HL-60/S4 treated with retinoic acid at 250 ng/mL for 4 days and 3 days (cell line): ENCODE results near the gene CD84.
"Not testable (repeated sequence)": the region's sequence is repeated elsewhere in the genome, so short reads cannot be mapped to it uniquely, and the experiment has no call there.

ENCODE experiments used
- in situ Hi-C: fragments of 300-500 bp; cut with MboI; formaldehyde crosslinking; loops from 2 replicates; pipeline ENCODE4 v1.7.0; 2022; ENCODE audit warnings: low sequenced_read_pairs

CD84 gene

DNA sequence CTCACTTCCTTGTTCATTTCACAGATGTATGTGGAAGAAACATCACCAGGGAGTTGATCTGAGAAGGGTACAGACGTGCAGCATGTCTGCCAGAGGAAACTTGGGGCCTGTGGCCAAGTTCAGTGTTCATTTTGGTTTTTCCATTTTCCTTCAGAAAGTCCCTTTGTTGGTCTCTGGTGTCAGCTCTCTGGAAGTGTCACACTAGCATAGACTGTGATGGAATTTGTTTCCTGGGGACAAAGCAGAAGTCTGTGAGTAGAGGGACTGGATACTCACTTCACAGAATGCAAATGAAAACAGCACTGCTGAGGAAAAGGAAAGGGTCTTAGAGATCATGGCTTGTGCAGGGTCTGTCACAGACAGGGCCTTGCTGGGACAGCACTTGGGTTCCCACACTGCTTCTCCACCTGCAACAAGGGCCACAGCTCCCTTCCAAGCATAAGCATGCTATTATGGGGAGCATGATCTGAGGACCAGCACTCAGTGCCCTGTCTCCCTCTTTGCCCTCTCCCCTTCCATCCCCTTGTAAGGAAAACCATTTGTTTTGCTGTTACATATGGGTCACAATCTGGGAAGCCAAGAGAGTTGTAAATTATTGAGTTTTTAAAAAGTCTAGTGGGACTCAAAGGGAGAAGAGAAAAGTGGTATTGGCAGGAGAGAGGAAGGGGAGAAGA lies 31.4 kb upstream of the CD84 start:
- in situ Hi-C loops = no loop called here

DNA sequence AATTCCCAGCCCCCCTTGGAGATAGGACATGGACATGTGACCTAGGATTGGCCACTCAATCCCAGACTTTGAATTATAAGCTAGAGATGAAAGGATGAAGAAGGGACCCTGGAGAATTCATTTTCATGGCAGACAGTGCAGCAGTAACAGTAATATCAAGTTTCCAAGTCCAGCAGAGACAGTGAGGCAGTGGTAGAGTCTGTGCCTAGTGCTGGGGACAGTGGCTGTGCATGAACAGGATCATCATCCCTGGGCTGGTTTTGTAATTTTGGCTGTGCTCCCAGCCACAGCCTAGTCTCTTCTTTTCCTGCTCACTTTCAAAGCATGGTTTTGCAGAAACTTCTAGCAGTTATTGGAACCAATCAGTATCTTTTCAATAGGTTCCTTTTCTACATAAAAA lies 29.6 kb upstream of the CD84 start:
- in situ Hi-C loops = loop anchor here (10.0 kb wide), 2 partner anchors 64 to 184 kb away; no protein-coding TSS in a partner anchor

DNA sequence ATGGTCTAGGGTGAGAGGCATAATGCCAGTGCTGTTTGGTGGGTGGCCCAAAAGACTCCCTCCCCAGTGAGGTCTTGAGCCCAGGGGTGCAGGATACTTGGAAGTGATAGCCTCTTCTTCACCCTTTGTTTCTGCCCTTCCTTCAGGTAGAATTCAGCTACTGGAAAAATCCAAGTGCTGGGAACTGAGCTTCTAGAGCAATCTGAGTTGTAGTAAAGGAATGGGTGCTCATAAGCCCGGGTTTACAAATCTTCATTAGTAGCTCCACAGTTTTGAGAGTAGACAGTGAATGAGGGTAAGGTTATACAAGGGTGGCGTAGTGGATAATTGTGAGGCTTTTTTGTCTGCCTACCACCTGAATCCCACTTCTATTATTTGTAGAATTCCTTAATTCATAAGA lies 29.2 kb upstream of the CD84 start:
- in situ Hi-C loops = loop anchor here (10.0 kb wide), 2 partner anchors 64 to 184 kb away; no protein-coding TSS in a partner anchor

DNA sequence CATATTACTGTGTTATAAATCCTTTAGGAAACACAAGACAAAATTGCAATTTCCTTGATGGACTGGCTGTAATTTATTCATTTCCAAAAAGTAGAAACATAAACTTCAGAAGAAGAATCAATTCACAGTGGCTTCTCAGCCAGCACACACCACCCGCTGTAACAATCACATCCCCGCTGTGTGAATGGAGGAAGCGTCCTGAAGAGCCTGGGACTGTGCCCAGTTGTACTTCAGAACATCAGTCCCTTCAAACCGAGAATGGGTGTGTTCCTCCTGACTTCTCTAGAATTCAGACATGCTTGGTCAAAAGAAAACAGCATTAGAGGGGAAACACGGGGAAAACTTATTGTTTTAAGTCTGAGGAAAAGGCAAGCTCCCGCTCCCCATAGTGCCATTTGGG lies 28.8 kb upstream of the CD84 start:
- in situ Hi-C loops = loop anchor here (10.0 kb wide), 2 partner anchors 63 to 183 kb away; no protein-coding TSS in a partner anchor

DNA sequence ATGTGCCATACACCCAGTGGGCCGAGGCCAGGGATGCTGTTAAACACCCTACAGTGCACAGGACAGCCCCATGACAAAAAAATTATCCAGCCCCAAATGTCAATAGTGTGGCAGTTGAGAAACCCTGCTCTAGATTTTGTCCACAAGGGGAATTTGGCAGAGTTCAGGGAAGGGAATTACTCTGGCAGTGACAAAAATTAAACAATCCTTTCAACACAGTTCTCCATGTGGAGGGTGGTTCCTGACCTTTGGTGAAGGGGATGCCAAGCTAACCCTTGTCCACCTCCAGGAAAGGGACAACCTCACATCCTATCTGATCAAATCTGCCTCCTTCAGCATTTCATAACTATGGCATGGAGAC lies 28.4 kb upstream of the CD84 start:
- in situ Hi-C loops = loop anchor here (10.0 kb wide), 2 partner anchors 63 to 183 kb away; no protein-coding TSS in a partner anchor

DNA sequence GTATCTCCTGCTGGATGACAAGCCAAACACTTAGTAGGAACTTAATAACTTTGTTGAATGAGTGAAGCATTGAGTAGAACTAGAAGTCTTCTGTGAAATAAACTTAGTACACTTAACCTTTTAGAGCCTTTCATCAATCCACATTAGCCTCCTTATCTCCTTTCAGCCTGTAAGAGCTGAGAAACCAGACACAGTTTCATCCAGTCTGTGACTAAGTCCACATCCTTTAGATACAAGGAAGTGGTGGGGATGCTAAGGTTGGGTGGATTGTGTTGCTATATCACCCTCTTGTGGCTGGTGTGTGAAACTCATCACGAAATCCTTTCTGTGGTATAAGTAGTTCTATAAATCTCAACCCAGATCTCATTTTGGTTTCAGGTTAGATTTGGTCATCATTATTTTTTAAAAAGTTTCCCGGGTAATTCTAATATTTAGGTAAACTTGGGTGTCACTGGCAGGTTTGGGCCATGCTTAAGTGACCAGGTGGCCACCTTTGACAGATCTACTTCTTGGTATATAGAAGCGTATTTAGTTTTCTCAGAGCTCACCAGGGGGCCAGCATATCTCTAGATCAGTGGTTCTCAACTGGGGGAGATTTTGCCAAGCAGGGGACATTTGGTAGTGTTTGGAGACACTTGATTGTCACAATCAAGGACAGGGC lies 27.8 kb upstream of the CD84 start:
- in situ Hi-C loops = loop anchor here (10.0 kb wide), 2 partner anchors 62 to 182 kb away; no protein-coding TSS in a partner anchor

DNA sequence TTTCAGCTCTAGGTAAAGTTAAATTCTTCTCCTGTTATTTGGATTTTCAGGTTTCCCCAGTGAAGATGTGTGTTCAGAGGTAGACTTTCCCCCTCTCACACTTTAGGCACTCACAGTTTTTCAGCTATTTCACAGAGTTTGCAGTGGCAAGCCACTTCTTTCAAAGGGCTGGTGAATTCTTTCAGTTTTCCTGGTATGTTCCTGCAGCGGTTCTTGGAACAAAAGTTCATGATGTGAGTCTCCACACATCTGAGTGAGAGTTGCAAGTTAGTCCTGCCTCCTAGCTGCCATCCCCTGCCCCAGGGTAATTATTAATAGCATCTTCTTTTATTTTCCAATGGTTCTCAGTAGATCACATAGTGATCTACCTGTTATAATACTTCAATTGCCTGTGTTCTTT lies 27.3 kb upstream of the CD84 start:
- in situ Hi-C loops = loop anchor here (10.0 kb wide), 2 partner anchors 62 to 182 kb away; no protein-coding TSS in a partner anchor

DNA sequence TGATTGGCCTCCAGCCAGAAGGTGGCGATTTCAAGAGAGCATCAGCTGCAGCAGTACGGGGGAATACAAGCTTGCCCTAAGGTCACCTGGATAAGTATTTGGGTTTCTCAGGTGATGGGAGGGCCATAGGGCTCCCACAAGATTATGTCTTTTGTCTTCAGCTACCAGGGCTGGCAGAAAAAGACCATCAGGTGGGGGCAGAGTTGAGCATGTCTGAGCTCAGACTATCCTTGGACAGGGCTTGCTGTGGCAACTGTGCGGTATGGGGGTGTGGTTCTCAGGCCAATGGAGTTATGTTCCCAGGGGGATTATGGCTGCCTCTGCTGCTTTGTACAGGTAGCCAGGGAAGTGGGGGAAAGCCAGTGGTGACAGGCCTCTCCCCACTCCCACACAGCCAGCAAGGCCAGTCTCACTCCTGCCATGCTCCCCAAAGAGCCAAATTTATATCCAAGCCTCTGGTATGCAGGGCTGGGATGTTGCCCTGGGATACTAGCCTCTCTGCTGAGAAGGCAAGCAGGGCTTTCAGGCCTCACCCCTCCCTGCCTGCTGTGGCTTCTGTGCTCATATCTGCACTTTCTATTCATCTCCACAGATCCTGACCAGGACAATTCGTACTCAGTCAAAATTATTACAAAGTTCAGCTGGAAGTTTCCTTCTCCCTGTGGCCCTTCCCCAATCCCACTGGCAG lies 26.6 kb upstream of the CD84 start:
- in situ Hi-C loops = loop anchor here (10.0 kb wide), 2 partner anchors 61 to 181 kb away; no protein-coding TSS in a partner anchor

DNA sequence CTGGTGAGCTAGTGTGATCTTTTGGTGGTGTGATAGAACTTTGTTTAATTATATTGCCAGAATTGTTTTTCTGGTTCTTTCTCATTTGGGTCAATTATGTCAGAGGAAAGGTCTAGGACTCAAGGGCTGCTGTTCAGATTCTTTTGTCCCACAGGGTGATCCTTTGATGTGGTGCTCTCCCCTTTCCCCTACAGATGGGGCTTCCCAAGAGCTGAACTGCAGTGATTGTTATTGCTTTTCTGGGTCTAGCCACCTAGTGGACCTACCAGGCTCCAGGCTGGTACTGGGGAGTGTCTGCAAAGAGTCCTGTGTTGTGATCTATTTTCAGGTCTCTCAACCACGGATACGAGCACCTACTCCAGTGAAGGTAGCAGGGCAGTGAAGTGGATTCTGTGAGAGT lies 25.9 kb upstream of the CD84 start:
- in situ Hi-C loops = loop anchor here (10.0 kb wide), 2 partner anchors 60 to 180 kb away; no protein-coding TSS in a partner anchor

DNA sequence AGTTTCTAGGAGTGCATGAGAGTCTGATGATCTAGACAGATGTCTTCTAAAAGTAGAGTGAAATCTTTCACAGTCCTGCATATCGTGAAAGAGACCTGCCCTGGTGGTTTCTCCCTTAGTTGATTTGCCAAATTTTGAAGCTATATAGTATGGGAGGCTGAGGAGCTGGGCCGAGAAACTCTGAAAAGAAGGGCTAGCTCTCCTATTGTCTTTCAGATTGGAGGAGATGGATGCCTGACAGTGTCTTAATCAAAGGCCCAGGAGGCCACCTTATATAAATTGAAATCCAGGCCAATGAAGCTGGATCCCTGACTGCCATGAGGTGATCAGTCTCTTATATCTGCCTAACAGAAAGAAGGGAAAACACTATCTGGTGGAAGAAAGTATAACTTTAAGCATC lies 18.4 kb upstream of the CD84 start:
- in situ Hi-C loops = no loop called here

DNA sequence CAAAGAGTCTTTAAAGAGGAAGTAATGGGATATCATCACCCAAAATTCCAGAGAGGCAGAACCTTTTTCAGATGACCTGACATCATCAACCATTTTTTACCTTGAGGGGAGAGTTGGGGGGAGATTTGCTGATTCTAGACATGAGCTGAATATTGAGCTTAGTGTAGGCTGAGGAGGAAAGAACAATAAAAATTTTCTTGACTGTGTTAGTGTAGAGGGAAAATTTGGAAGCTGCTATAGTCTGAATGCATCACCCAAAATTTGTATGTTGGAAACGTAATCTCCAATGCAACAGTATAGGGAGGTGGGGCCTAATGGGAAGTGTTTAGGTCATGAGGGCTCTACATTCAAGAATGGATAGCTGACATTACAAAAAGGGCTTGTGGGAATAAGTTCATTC lies 17.8 kb upstream of the CD84 start:
- in situ Hi-C loops = no loop called here

DNA sequence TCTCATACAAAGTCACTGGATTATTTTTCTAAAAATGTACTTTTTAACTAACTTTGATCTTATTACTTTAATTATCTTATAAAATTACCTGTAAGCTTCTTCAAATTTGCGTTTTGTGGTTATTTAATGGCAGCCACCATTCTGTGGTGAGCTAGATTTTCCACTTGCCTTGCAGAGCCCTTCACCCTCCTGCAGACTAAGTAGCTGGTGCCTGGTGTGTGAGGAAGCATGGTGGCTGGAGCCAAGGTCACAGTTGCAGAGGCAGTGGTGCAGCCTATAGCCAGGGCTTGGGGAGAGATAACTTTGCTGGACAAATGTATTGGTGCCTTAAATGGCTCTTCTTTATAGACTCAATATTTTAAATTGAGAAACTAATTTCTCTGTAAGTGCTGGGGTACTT lies 11.2 kb upstream of the CD84 start:
- in situ Hi-C loops = no loop called here

DNA sequence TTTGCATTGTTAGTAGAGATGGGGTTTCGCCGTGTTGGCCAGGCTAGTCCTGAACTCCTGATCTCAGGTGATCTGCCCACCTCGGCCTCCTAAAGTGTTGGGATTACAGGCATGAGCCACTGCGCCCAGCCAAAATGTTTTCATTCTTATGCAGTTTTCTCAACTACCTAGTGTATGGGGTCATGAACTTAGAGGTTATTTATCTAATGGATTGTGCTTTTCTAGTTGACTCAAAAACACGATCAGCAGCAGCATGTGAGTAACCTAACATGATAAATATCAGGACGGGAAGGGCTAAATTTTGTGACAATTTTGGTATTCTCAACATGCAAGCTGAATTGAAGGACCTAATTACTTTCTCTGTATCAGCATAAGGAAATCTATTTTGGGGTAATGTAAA lies 9.2 kb upstream of the CD84 start:
- in situ Hi-C loops = no loop called here

DNA sequence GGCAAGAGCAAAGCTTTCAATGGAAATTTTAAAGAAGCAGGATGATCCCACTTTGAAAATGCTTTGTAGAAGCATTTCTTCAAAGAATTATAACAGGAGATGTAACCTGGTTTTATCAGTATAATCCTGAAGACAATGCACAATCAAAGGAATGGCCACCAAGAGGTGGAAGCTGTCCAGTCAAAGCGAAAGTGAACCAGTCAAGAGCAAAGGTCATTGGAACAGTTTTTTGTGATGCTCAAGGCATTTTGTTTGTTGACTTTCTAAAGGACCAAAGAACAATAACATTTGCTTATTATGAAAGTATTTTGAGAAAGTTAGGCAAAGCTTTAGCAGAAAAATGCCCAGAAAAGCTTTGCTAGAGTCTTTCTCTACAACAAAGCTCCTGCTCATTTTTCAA lies 5.5 kb upstream of the CD84 start:
- in situ Hi-C loops = no loop called here

DNA sequence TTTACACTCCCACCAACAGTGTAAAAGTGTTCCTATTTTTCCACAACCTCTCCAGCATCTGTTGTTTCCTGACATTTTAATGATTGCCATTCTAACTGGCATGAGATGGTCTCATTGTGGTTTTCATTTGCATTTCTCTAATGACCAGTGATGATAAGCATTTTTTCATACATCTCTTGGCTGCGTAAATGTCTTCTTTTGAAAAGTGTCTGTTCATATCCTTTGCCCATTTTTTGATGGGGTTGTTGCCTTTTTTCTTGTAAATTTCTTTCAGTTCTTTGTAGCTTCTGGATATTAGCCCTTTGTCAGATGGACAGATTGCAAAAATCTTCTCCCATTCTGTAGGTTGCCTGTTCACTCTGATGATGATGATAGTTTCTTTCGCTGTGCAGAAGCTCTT lies 3.7 kb upstream of the CD84 start:
- in situ Hi-C loops = not testable (repeated sequence)

DNA sequence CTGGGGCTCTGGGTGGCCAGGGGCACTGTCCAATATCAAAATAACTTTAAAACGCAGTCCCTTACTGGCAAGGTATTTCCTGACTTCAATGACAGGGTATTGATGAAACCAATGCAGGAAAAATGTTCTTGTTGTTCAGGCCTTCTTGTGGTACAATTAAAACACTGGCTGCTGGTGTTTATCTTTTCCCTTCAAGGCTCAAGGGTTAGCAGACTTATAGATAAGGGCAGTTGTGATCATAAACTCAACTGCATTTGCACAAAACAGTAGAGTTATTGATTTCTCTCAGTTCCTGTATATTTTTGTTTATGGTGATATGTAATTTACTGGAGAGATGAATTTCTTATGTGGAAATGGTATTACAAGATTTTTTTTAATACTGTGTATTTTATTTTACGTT lies 2.7 kb upstream of the CD84 start:
- in situ Hi-C loops = no loop called here

DNA sequence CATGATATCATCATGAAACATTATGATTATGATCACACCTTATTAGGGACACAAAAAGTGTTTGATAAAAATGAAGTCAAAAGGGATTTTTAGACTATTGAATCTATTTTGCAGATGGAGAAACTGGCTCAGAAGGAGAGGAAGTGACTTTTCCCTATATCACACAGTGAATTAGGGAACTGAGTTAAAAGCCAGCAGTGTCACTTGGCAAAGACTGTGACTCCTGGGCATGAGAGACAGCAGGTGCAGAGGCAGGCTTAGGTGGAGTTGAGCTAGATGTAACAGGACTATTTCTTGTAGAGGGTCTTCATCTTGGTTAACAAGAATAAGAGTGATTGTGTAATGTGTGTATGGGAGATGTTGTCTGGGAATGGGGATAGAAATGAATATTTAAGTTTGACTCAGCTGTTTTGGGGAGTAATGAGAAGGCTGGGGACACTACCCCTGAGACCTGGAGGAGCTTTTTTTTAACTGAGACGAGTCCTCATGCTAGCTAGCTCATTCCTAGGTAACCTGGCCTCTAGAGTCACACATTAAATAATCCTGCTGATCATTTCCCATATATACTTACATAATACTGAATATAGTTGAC lies 1.0 kb upstream of the CD84 start:
- in situ Hi-C loops = no loop called here

DNA sequence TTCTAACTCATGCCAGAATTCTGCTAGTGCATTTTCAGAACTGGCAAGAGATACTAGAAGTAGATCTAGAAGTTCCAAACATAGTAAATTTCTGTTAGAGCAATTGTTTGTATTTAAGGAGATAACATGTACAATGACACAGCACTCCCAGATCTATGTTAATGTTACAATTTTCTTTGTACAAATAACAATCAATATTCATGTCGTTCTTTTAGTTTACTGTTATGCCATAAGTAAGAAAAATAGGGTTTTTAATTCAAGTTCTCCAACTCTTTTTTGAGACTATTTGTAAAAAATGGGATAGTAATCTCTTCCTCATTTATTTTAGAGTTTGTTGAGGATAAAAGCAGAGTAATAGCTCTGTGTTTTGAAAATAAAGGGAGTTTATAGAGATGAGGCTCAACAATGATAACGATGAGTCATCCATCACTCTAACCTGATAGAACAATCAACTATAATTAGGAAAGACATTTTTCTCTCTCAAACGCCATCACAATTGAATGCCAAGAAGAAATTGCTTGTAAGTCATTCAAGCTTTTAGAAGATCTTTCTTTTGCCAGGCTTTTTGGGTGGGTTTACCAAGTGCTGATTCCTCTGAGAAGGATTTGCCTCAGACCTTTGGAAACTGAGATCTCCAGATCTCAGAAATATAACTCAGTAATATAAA lies 638 bp downstream of the CD84 start:
- in situ Hi-C loops = no loop called here

DNA sequence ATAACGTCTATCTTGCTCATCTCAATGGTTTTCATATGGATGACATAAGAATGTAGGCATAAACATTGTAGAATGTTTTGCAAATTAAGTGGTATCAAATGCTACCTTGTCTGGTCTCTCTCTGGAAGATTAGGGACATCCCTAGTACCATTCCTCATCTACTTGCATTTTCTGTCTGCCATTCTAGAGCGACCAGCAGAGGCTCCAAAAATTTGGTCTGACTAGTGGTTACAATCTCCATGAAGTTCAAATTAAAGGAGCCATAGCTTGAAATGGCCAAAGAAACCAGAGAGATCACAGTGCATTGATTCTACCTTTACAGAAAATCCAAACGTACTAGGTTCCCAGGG lies 1.1 kb downstream of the CD84 start:
- in situ Hi-C loops = no loop called here

DNA sequence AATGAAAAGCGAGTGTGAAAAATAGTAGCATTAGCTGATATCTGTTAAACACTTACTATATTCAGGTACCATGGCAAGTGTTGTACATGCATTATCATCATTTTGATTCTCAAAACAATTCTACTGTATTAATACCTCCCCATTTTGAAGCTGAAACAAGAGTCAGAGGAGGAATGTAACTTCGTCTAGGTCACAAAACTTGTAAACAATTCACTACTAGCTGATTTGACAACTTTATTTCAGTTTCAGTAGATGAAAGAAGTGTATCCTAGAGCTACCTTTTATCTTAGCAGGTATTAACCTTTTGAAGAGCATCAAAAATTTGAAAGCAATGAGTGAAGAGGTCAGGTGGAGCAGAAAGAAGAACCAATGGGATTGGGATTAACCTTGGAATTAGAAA lies 1.6 kb downstream of the CD84 start:
- in situ Hi-C loops = no loop called here

DNA sequence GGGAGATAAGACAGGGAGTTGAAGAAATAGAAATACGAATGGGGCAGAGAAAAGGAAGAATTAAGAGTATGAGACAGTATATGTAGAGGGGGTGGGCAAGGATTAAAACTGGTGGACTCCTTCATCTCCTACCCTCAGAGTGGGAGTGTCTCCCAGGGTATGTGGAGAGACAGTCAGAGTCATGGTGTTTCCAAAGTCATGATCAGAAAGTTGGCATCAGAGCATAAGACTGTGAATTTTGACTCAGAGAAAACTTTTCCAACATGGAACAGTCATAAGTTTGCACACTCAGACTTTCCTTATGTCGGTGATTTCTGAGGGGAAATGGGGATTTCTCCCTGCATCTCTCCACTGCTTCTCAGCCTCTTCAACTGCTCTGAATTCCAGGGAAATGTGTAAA lies 2.4 kb downstream of the CD84 start:
- in situ Hi-C loops = no loop called here
